H9 (cell line): ENCODE data around the gene PKNOX2. TPM values are rescaled to one million over a fixed set of nuclear protein-coding genes. Genes with fewer than 3 reads are reported as not detected.

Experiments
- DNase-seq: peaks from one replicate; pipeline ENCODE4 v3.0.0-alpha.2; 2017
- H2AFZ ChIP-seq: one replicate; pipeline ENCODE4 v1.6.1; 2013; ENCODE audit warnings: mild to moderate bottlenecking, low read length, control low read depth, moderate library complexity
- H2AK5ac ChIP-seq: 2 replicates; pipeline ENCODE4 v1.6.1; 2013; ENCODE audit warnings: low read length, control low read depth, mixed read lengths; ENCODE audit not compliant: insufficient read length
- H2BK120ac ChIP-seq: one replicate; pipeline ENCODE4 v1.6.1; 2013; ENCODE audit warnings: low read depth, mild to moderate bottlenecking, low read length, control low read depth, inconsistent platforms; ENCODE audit not compliant: poor library complexity, severe bottlenecking
- H2BK12ac ChIP-seq: 2 replicates; pipeline ENCODE4 v1.6.1; 2013; ENCODE audit warnings: low read length, control low read depth, mixed read lengths, low read depth; ENCODE audit not compliant: insufficient read length
- H2BK15ac ChIP-seq: 2 replicates; pipeline ENCODE4 v1.6.1; 2013; ENCODE audit warnings: low read depth, low read length, control low read depth
- H2BK20ac ChIP-seq: one replicate; pipeline ENCODE4 v1.6.1; 2013; ENCODE audit warnings: low read depth, mild to moderate bottlenecking, low read length, control low read depth, inconsistent platforms; ENCODE audit not compliant: poor library complexity, severe bottlenecking
- H2BK5ac ChIP-seq: 2 replicates; pipeline ENCODE4 v1.6.1; 2013; ENCODE audit warnings: low read length, control low read depth, mixed read lengths; ENCODE audit not compliant: insufficient read length
- H3K14ac ChIP-seq: 2 replicates; pipeline ENCODE4 v1.6.1; 2013; ENCODE audit warnings: low read length, control low read depth; ENCODE audit not compliant: insufficient read depth
- H3K18ac ChIP-seq: 2 replicates; pipeline ENCODE4 v1.6.1; 2013; ENCODE audit warnings: low read depth, mild to moderate bottlenecking, mixed read lengths, low read length, control low read depth; ENCODE audit not compliant: insufficient read length
- H3K23ac ChIP-seq: 2 replicates; pipeline ENCODE4 v1.6.1; 2013; ENCODE audit warnings: low read length, control low read depth, mixed read lengths, low read depth; ENCODE audit not compliant: insufficient read length
- H3K23me2 ChIP-seq: 2 replicates; pipeline ENCODE4 v1.6.1; 2013; ENCODE audit warnings: low read depth, mild to moderate bottlenecking, mixed read lengths, low read length, control low read depth; ENCODE audit not compliant: insufficient read length, poor library complexity, severe bottlenecking
- H3K27ac ChIP-seq: 2 replicates; pipeline ENCODE4 v1.5.1; 2013; ENCODE audit warnings: low read length, control low read depth, mixed read lengths, low read depth; ENCODE audit not compliant: insufficient read length
- H3K27me3 ChIP-seq: 2 replicates; pipeline ENCODE4 v1.6.1; 2013; ENCODE audit warnings: low read length, control low read depth, inconsistent platforms; ENCODE audit not compliant: insufficient read depth
- H3K4ac ChIP-seq: 2 replicates; pipeline ENCODE4 v1.6.1; 2013; ENCODE audit warnings: low read depth, mild to moderate bottlenecking, control low read depth, inconsistent platforms, low read length, moderate library complexity
- H3K4me1 ChIP-seq: 2 replicates; pipeline ENCODE4 v1.6.1; 2013; ENCODE audit warnings: low read length, control low read depth, inconsistent platforms; ENCODE audit not compliant: insufficient read depth
- H3K4me2 ChIP-seq: 2 replicates; pipeline ENCODE4 v1.6.1; 2013; ENCODE audit warnings: low read length, control low read depth, mixed read lengths; ENCODE audit not compliant: insufficient read length, insufficient read depth
- H3K56ac ChIP-seq: 2 replicates; pipeline ENCODE4 v1.6.1; 2013; ENCODE audit warnings: low read depth, mild to moderate bottlenecking, mixed read lengths, low read length, control low read depth; ENCODE audit not compliant: insufficient read length
- H3K79me1 ChIP-seq: 2 replicates; pipeline ENCODE4 v1.6.1; 2013; ENCODE audit warnings: low read depth, mild to moderate bottlenecking, moderate library complexity, low read length, control low read depth, inconsistent platforms; ENCODE audit not compliant: insufficient read depth, poor library complexity, severe bottlenecking
- H3K79me2 ChIP-seq: 2 replicates; pipeline ENCODE4 v1.6.1; 2013; ENCODE audit warnings: low read length, control low read depth, inconsistent platforms; ENCODE audit not compliant: insufficient read depth
- H3K9ac ChIP-seq: 2 replicates; pipeline ENCODE4 v1.6.1; 2013; ENCODE audit warnings: low read length, control low read depth, mixed read lengths; ENCODE audit not compliant: insufficient read length; ENCODE audit errors: extremely low read depth
- H3K9me3 ChIP-seq: one replicate; pipeline ENCODE4 v1.6.1; 2013; ENCODE audit warnings: low read depth, low read length, inconsistent platforms; ENCODE audit not compliant: control insufficient read depth
- H3T11ph ChIP-seq: one replicate; pipeline ENCODE4 v1.6.1; 2013; ENCODE audit warnings: mild to moderate bottlenecking, low read length, control low read depth, inconsistent platforms
- H4K20me1 ChIP-seq: one replicate; pipeline ENCODE4 v1.6.1; 2013; ENCODE audit not compliant: control insufficient read depth, insufficient read length, insufficient read depth
- H4K5ac ChIP-seq: 2 replicates; pipeline ENCODE4 v1.6.1; 2013; ENCODE audit warnings: low read depth, mild to moderate bottlenecking, mixed read lengths, low read length, control low read depth; ENCODE audit not compliant: insufficient read length
- H4K8ac ChIP-seq: replicated peaks from 2 replicates; pipeline ENCODE4 v1.6.1; 2013; ENCODE audit warnings: low read length, control low read depth, mixed read lengths, low read depth; ENCODE audit not compliant: insufficient read length
- H4K91ac ChIP-seq: 2 replicates; pipeline ENCODE4 v1.6.1; 2013; ENCODE audit warnings: low read depth, mild to moderate bottlenecking, moderate library complexity, mixed read lengths, low read length, control low read depth; ENCODE audit not compliant: insufficient read length
- H3K27ac Mint-ChIP-seq, 3 experiments: 2 replicates in 2 of 3; 3 replicates in 1 of 3; pipeline ENCODE4 v1.8.0; 2020 to 2021; ENCODE audit warnings: mixed read lengths in 3 of 3, mild to moderate bottlenecking in 1 of 3, moderate library complexity in 1 of 3
- H3K27me3 Mint-ChIP-seq: 2 replicates; pipeline ENCODE4 v1.8.0; 2021; ENCODE audit warnings: low read depth, mild to moderate bottlenecking, moderate library complexity, mixed read lengths
- H3K36me3 Mint-ChIP-seq, 3 experiments: 2 replicates in 2 of 3; 3 replicates in 1 of 3; pipeline ENCODE4 v1.8.0; 2020 to 2021; ENCODE audit warnings: low read depth in 3 of 3, mixed read lengths in 3 of 3; ENCODE audit not compliant: insufficient read depth in 1 of 3
- H3K4me1 Mint-ChIP-seq, 2 experiments: 2 replicates each; pipeline ENCODE4 v1.8.0; 2020; ENCODE audit warnings: mixed read lengths in 2 of 2
- H3K4me3 Mint-ChIP-seq, 2 experiments: 2 replicates in 1 of 2; 3 replicates in 1 of 2; pipeline ENCODE4 v1.8.0; 2020 to 2021; ENCODE audit warnings: mild to moderate bottlenecking in 2 of 2, mixed read lengths in 2 of 2, moderate library complexity in 1 of 2
- H3K9me3 Mint-ChIP-seq, 2 experiments: 2 replicates in 1 of 2; 3 replicates in 1 of 2; pipeline ENCODE4 v1.8.0; 2020; ENCODE audit warnings: mild to moderate bottlenecking in 2 of 2, mixed read lengths in 2 of 2, moderate library complexity in 1 of 2
- WGBS: extraction: QIAGEN DNeasy Blood & Tissue Kit; methylation state at CpG from one replicate; pipeline ENCODE4 v1.1.7; 2013; ENCODE audit warnings: missing lambda C conversion rate, low lambda C conversion rate, mixed read lengths; ENCODE audit not compliant: insufficient read length; ENCODE audit errors: extremely low coverage; 5-methylcytosine and 5-hydroxymethylcytosine counted together
- total RNA-seq: library from RNA; stranded (reverse); gene quantifications from 2 replicates; pipeline ENCODE4 v1.2.1, GENCODE V29; 2021
- TF ChIP-seq, protein P1 (sequence below): fragments of 200-600 bp; sonication (generic); conservative IDR thresholded peaks from 3 replicates; pipeline ENCODE4 v1.8.0; 2021; ENCODE audit warnings: antibody characterized with exemption, mild to moderate bottlenecking

The PKNOX2 gene
- total RNA-seq, 1 experiment from 2014 or later: 1.3 TPM

DNA sequence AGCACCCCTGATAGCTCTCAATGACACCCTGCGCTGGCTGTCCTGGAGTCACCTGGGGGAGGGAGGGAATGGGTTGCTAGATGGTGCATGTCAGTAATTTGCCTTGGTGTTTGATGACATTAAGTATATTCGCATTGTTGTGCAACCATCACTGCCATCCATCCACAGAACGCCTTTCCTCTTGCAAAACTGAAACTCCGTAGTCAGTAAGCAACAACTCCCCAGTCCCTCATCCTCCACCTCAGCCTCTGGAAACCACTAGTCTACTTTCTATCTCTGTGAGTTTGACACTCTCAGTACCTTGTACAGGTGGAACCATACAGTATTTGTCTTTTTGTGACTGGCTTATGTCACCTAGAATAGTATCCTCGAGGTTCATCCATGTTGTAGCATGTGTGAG, 62.6 kb downstream of the PKNOX2 start:
- H2BK120ac ChIP-seq: no peak overlapping the region
- no peak overlapping the region for H3K27ac ChIP-seq
- H3K4me1 Mint-ChIP-seq: peaks cover 58 to 62% of the 10 kb centered on the region in 2 experiments
- no peak for DNase-seq
- H3K79me1 ChIP-seq: no peaks in the 10 kb centered on the region
- no peak overlapping the region for H4K8ac ChIP-seq
- TF ChIP-seq, protein P1, sequence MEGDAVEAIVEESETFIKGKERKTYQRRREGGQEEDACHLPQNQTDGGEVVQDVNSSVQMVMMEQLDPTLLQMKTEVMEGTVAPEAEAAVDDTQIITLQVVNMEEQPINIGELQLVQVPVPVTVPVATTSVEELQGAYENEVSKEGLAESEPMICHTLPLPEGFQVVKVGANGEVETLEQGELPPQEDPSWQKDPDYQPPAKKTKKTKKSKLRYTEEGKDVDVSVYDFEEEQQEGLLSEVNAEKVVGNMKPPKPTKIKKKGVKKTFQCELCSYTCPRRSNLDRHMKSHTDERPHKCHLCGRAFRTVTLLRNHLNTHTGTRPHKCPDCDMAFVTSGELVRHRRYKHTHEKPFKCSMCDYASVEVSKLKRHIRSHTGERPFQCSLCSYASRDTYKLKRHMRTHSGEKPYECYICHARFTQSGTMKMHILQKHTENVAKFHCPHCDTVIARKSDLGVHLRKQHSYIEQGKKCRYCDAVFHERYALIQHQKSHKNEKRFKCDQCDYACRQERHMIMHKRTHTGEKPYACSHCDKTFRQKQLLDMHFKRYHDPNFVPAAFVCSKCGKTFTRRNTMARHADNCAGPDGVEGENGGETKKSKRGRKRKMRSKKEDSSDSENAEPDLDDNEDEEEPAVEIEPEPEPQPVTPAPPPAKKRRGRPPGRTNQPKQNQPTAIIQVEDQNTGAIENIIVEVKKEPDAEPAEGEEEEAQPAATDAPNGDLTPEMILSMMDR: no peak
- no peak overlapping the region for H2AK5ac ChIP-seq
- H3K18ac ChIP-seq: no peak overlapping the region
- no peak overlapping the region for H4K5ac ChIP-seq
- H3K23me2 ChIP-seq: no peaks in the 10 kb centered on the region
- H2BK15ac ChIP-seq: no peak overlapping the region
- no peak overlapping the region for H3K4me2 ChIP-seq
- no peak overlapping the region for H3K27ac Mint-ChIP-seq
- H4K20me1 ChIP-seq: peaks cover 2% of the 10 kb centered on the region
- H3K9me3 Mint-ChIP-seq: no peaks in the 10 kb centered on the region
- no peak overlapping the region for H3K56ac ChIP-seq
- no peak overlapping the region for H3K4ac ChIP-seq
- no peaks in the 10 kb centered on the region for H3K36me3 Mint-ChIP-seq
- no peak overlapping the region for H2BK20ac ChIP-seq
- no peak overlapping the region for H2BK12ac ChIP-seq
- H3K9ac ChIP-seq: no peak overlapping the region
- peaks cover 17% of the 10 kb centered on the region; the same call in 1 of the 2 replicates for H3K4me1 ChIP-seq
- no peaks in the 10 kb centered on the region for H3K27me3 ChIP-seq
- H4K91ac ChIP-seq: no peak overlapping the region
- WGBS: no CpG with 5 or more reads among the region's 5 CpGs
- peaks cover 4% of the 10 kb centered on the region for H3K27me3 Mint-ChIP-seq
- no peaks in the 10 kb centered on the region for H3K9me3 ChIP-seq
- no peak overlapping the region for H3K4me3 Mint-ChIP-seq
- no peak overlapping the region for H2AFZ ChIP-seq
- no peak overlapping the region for H3K14ac ChIP-seq
- H3T11ph ChIP-seq: no peak overlapping the region
- no peak overlapping the region for H3K23ac ChIP-seq
- H3K79me2 ChIP-seq: no peaks in the 10 kb centered on the region
- H2BK5ac ChIP-seq: no peak overlapping the region
